ENCODE results near the gene SGCA. TPM values are rescaled to one million over a fixed set of nuclear protein-coding genes. Genes with fewer than 3 reads are reported as not detected.
A peak's percentile ranks its signal among the peaks of the same experiment; 100 is the strongest.

The SGCA gene
- total RNA-seq, 2 donors from 2014 or later, result 0.89 to 5.5 TPM

DNA sequence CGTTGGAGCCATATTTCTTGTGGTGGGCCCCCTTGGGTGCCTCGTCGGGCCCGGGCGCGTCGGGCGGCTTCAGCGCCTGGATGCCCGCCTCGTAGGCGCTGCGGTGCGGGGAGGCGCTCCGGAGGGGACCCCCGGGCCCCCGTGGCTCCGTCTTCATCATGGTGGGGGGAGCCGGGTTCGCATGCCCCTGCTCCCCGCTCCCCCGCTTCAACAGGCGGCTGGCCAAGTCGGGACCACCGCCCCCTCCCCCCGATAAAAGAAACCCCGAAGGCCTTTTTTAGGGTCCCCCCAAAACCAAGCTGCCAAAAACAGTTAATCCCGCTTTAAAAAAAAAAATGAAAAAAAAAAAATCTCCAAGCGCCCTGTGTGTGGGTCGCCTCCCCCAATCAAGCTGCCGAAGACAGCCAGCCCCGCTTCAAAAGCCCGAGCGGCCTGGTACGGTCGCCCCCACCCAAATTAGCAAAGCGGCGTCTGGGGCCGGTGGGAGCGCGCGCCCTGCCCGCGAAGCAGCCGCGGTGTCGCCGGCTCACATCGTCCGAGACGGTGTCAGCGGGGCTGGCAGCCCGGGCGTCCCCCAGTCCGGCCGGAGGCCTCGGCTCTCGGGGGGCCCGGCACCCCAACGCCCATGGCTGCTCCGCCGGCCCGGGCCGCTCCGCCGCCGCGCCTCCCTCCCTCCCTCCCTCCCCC, 15.3 kb upstream of the SGCA start, which contains the start of gene PPP1R9B:
Gene PPP1R9B, minus strand, starts transcription at position 324 of the 687 bp plus-strand sequence. Its CDS starts 164 bp downstream, at position 160.
- Histone ChIP-seq H3K4me3 (peak within 1 kb of the TSS; percentile 87), H3K9me3 (no peaks in the 10 kb centered on the region), H3K27me3 (no peaks in the 10 kb centered on the region), H3K9ac (ENCODE audit: low read depth in 2 of 2, low read length in 2 of 2) (peak within 1 kb of the TSS; percentile 76 to 89), H3K27ac (peak within 1 kb of the TSS; percentile 91), H3K4me1 (peaks cover 9% of the 10 kb centered on the region), H3K36me3 (no peaks in the 10 kb centered on the region)
- TF ChIP-seq, protein P1, sequence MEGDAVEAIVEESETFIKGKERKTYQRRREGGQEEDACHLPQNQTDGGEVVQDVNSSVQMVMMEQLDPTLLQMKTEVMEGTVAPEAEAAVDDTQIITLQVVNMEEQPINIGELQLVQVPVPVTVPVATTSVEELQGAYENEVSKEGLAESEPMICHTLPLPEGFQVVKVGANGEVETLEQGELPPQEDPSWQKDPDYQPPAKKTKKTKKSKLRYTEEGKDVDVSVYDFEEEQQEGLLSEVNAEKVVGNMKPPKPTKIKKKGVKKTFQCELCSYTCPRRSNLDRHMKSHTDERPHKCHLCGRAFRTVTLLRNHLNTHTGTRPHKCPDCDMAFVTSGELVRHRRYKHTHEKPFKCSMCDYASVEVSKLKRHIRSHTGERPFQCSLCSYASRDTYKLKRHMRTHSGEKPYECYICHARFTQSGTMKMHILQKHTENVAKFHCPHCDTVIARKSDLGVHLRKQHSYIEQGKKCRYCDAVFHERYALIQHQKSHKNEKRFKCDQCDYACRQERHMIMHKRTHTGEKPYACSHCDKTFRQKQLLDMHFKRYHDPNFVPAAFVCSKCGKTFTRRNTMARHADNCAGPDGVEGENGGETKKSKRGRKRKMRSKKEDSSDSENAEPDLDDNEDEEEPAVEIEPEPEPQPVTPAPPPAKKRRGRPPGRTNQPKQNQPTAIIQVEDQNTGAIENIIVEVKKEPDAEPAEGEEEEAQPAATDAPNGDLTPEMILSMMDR (IDR thresholded peaks at IDR 0.05), result no peak
- intact Hi-C loops (cut with DNase I), result loop anchor here (5.0 kb wide), 1 partner anchor 53 kb away; the partner anchor contains the start of gene PDK2
- no peak for DNase-seq

DNA sequence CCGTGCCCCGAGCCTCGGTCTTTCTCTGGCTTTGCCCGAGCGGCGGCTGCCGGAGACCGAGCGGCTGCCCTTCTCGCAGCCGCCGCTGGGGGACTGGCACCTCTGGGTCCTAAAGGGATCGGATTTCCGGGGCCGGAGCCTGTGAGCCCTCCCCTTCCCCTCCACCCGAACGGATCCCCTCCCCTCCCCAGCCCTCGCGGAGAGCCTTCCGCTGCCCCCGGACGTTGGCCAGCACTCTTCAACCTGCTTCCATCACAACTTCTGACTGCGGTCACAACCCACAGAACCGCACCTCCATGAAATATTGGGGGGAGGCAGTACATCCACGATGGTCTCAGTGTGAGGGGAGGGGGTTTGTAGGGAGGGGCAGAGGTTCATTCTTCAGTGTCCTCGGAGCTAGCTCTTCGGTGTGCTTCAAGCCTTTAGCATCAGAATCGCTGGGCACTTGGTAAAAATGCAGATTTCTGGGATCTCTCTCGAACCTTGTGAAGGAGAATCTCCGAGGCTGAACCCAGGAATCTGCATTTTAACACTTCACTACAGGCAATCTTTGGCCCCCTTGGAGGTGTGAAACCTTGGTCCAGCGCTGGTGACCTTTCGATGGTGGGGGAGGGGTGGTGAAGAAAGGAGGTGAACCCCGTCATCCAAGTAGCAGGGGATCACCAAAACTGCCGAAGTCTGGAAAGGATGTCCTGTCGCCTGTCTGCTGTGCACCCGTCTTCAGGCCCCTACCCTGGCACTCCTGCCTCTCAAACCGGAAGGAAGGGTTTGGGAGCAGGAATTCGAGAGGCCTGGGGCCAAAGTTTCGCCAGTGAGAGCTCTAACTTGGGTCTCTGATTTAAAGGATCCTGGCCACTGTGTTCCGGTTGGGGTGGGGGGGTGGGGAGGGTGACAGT, 14.5 kb upstream of the SGCA start:
- peaks cover 9% of the 10 kb centered on the region for H3K4me1 ChIP-seq
- TF ChIP-seq, protein P1 (IDR thresholded peaks at IDR 0.05), result peak; percentile 37

DNA sequence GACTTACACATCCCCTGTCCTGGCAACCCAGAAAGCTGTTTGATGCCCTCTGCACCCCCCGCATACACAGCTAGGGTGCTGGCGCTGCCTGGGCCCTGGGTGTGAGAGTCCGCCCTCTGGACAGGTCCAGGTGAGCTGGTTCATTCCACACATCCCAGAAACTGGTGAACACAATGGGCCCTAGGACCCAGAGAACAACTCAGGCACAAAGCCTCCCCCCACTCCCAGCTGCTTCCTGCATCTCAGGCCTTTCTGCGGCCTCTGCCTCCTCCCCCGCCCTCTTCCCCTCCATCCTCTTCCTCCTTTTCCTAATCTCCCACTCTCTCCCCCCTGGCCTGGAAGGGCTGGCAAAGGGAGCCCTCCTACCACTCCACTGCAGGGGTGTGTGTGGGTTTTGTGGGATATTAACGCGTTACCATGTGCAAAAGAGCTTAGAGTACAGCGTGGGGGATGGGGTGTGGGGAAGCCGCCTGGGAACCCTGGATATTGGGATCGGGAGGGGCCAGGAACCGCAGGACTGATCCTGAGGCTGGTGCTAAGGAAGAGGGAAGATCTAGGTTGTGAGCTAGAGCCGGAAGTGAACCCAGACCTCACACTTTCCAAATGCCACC, 13.8 kb upstream of the SGCA start:
- H3K4me3 ChIP-seq, result peak overlapping the region; percentile 87
- DNase-seq, result peak; percentile 95
- intact Hi-C loops (cut with DNase I), result loop anchor here (5.0 kb wide), 1 partner anchor 55 kb away; the partner anchor contains the start of gene PDK2
- TF ChIP-seq, protein P1 (IDR thresholded peaks at IDR 0.05), result no peak
- peaks cover 3% of the 10 kb centered on the region for H3K4me1 ChIP-seq
- H3K27ac ChIP-seq, result peak overlapping the region; percentile 91
- H3K27me3 ChIP-seq, result no peaks in the 10 kb centered on the region
- H3K9me3 ChIP-seq, result no peaks in the 10 kb centered on the region
- peak overlapping the region; percentile 41 to 88 for H3K9ac ChIP-seq (ENCODE audit: low read depth in 2 of 2, low read length in 2 of 2)
- H3K36me3 ChIP-seq, result no peaks in the 10 kb centered on the region

More for the DNA sequence above, 14.5 kb upstream of the SGCA start:
- no peaks in the 10 kb centered on the region for H3K9me3 ChIP-seq
- intact Hi-C loops (cut with DNase I), result loop anchor here (5.0 kb wide), 1 partner anchor 54 kb away; the partner anchor contains the start of gene PDK2
- H3K4me3 ChIP-seq, result peak overlapping the region; percentile 87
- no peaks in the 10 kb centered on the region for H3K27me3 ChIP-seq
- peak; percentile 94 for DNase-seq
- H3K27ac ChIP-seq, result peak overlapping the region; percentile 91
- H3K9ac ChIP-seq (ENCODE audit: low read depth in 2 of 2, low read length in 2 of 2), result peak overlapping the region; percentile 76 to 89
- no peaks in the 10 kb centered on the region for H3K36me3 ChIP-seq

DNA sequence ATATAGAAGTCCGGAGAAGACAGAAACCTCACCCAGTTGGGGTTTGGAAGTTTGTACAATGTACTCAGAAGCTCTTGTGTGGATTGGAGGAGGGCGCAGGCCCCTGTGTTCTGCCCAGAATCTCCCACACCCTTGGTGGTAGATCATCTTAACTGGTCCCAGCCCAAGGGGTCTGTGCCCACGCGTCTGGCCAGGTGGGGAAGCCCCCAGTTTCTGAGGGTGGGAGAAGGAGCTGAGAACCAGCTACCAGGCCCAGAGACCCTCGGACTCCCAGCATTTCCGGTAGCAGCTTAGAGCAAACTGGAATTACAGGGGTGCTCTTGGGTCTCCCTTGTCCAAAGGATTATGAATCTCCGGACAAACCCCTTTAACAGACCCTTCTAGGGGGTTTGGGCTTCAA, 13.1 kb upstream of the SGCA start:
- DNase-seq, result no peak
- H3K4me3 ChIP-seq, result no peak overlapping the region
- peak overlapping the region in 1 of 2 donors; percentile 88 for H3K9ac ChIP-seq (ENCODE audit: low read depth in 2 of 2, low read length in 2 of 2)
- no peaks in the 10 kb centered on the region for H3K36me3 ChIP-seq
- intact Hi-C loops (cut with DNase I), result loop anchor here (5.0 kb wide), 1 partner anchor 55 kb away; the partner anchor contains the start of gene PDK2
- TF ChIP-seq, protein P1 (IDR thresholded peaks at IDR 0.05), result no peak
- H3K4me1 ChIP-seq, result no peaks in the 10 kb centered on the region
- no peaks in the 10 kb centered on the region for H3K9me3 ChIP-seq
- H3K27me3 ChIP-seq, result no peaks in the 10 kb centered on the region
- H3K27ac ChIP-seq, result peak overlapping the region; percentile 91

Data from colonic mucosa (tissue), 4 donors.